Upper lobe of left lung (tissue), 4 donors: ENCODE measurements around the gene PHYKPL.

Source experiments
- CTCF ChIP-seq, 6 experiments: fragments of 450-650 bp in 4 of 6; fragments of 200-600 bp in 2 of 6; sonication (generic) in 2 of 6; IDR thresholded peaks; one replicate each; pipeline ENCODE4 v1.5.1; 2016 to 2019; ENCODE audit warnings: antibody characterized with exemption in 6 of 6
- EP300 ChIP-seq, 4 donors: sonication (generic); formaldehyde crosslinking; IDR thresholded peaks; one replicate each; pipeline ENCODE4 v1.5.1; 2017; ENCODE audit warnings: antibody characterized with exemption in 4 of 4, control low read depth in 2 of 4
- POLR2A ChIP-seq, 4 donors: fragments of 450-650 bp; IDR thresholded peaks; one replicate each; pipeline ENCODE4 v1.5.1; 2016 to 2017; ENCODE audit warnings: antibody characterized with exemption in 4 of 4, mild to moderate bottlenecking in 2 of 4

GRCh38 chr5:178227138-178227659 lies 5.4 kb downstream of the PHYKPL start:
- TF ChIP-seq CTCF (IDR thresholded peaks at IDR 0.05) (no peak), POLR2A (IDR thresholded peaks at IDR 0.05) (no peak), EP300 (IDR thresholded peaks at IDR 0.05) (no peak)
